ENCODE measurements around the gene EXOC6B. TPM values are rescaled to one million over a fixed set of nuclear protein-coding genes. Genes with fewer than 3 reads are reported as not detected.

The EXOC6B gene
- total and polyA plus RNA-seq, 2 of the 8 experiments (the other 6 are each of a cell fraction or from before 2014, with no cell fraction given) = 13.5 to 33.0 TPM

- H3K23me2 ChIP-seq (ENCODE audit: low read depth, low read length) = no peaks in the 10 kb centered on the region
- H2AK5ac ChIP-seq (ENCODE audit: low read depth, low read length) = no peak overlapping the region
- H4K20me1 ChIP-seq (replicated peaks in 1 of 2; ENCODE audit: control insufficient read depth in 1 of 2, insufficient read depth in 2 of 2, low read length in 2 of 2) = no peaks in the 10 kb centered on the region
- no peaks in the 10 kb centered on the region for H3K36me3 ChIP-seq (ENCODE audit: control insufficient read depth in 2 of 4, insufficient read depth in 4 of 4, low read length in 3 of 4)
- no peak overlapping the region for H4K8ac ChIP-seq (ENCODE audit: extremely low read depth, insufficient read depth, low read length)
- H2BK5ac ChIP-seq (ENCODE audit: low read depth, low read length) = no peak overlapping the region
- no peak overlapping the region for H3K56ac ChIP-seq (replicated peaks; ENCODE audit: insufficient read length, low read depth, low read length)
- no peak overlapping the region for H4K91ac ChIP-seq (replicated peaks; ENCODE audit: insufficient read length, low read length)
- H3K4me2 ChIP-seq (ENCODE audit: insufficient read depth in 1 of 2, low read depth in 2 of 2, low read length in 2 of 2) = no peak overlapping the region
- no peak overlapping the region for H2BK120ac ChIP-seq (replicated peaks; ENCODE audit: low read depth, low read length)
- H2BK20ac ChIP-seq (ENCODE audit: low read length) = no peak overlapping the region
- H3K27ac ChIP-seq (ENCODE audit: low read depth, low read length) = no peak overlapping the region
- no peak overlapping the region for H2AFZ ChIP-seq (ENCODE audit: low read length)
- no peak overlapping the region for H3K23ac ChIP-seq (ENCODE audit: insufficient read length)
- H3K79me2 ChIP-seq (ENCODE audit: control insufficient read depth in 1 of 2, insufficient read depth in 2 of 2, low read length in 2 of 2) = no peaks in the 10 kb centered on the region
- H4K5ac ChIP-seq (ENCODE audit: insufficient read length, low read depth, low read length) = no peak overlapping the region
- no peak overlapping the region for H3K9ac ChIP-seq (replicated peaks in 1 of 4; ENCODE audit: extremely low read depth in 1 of 4, low read depth in 3 of 4, low read length in 3 of 4)
- ChIA-PET POLR2A (ENCODE audit: partially characterized antibody) (interaction anchor here (1.1 kb wide), 1 partner anchor 13 kb away, joined by 3 read pairs; no protein-coding TSS in a partner anchor), CTCF (ENCODE audit: partially characterized antibody) (interaction anchor here (0.6 kb wide), 1 partner anchor 48 kb away, joined by 3 read pairs; no protein-coding TSS in a partner anchor)
- no peak overlapping the region for H3K4me3 ChIP-seq (ENCODE audit: extremely low read depth in 1 of 4, insufficient read depth in 2 of 4, low read depth in 3 of 4, low read length in 4 of 4)
- H3K79me1 ChIP-seq (ENCODE audit: low read depth, low read length) = no peaks in the 10 kb centered on the region
- FAIRE-seq = no peak
- no peaks in the 10 kb centered on the region for H3K9me3 ChIP-seq (ENCODE audit: insufficient read depth in 2 of 2, low read depth in 1 of 2, low read length in 1 of 2)
- 95% methylated on average over 2 of the region's 2 CpGs; no CpG with 5 or more reads in 1 of the 2 experiments for WGBS, 2 experiments (ENCODE audit: extremely low coverage in 1 of 2, insufficient coverage in 1 of 2, insufficient read length in 1 of 2, insufficient replicate concordance in 2 of 2, low coverage in 1 of 2, low lambda C conversion rate in 2 of 2, missing lambda C conversion rate in 1 of 2)
- no peak overlapping the region for H3K4ac ChIP-seq (replicated peaks; ENCODE audit: insufficient read length, low read depth, low read length)
- no peak overlapping the region for H2BK15ac ChIP-seq (ENCODE audit: low read length)
- TF ChIP-seq PHF8 (conservative IDR thresholded peaks at IDR 0.05; ENCODE audit: low read depth, low read length) = no peak
- no peak for TF ChIP-seq HDAC6 (IDR thresholded peaks at IDR 0.05; ENCODE audit: low read depth, low read length)
- no peak for TF ChIP-seq EZH2 (IDR thresholded peaks at IDR 0.05; ENCODE audit: low read depth, low read length, severe bottlenecking)
- H3K27me3 ChIP-seq (replicated peaks in 1 of 4; ENCODE audit: control insufficient read depth in 3 of 4, extremely low read depth in 1 of 4, insufficient read depth in 3 of 4, low read length in 3 of 4) = no peaks in the 10 kb centered on the region
- no peak overlapping the region for H3K18ac ChIP-seq (ENCODE audit: extremely low read depth, low read length)
- H3K14ac ChIP-seq (ENCODE audit: insufficient read length) = no peak overlapping the region
- no peak for DNase-seq (ENCODE audit: low read depth in 1 of 2, low spot score in 2 of 2)
- H3K4me1 ChIP-seq (replicated peaks in 1 of 4; ENCODE audit: control insufficient read depth in 3 of 4, insufficient read depth in 4 of 4, low read length in 3 of 4) = no peaks in the 10 kb centered on the region
- no peak overlapping the region for H2BK12ac ChIP-seq (ENCODE audit: low read depth, low read length)
Observed at GRCh38 chr2:72678024-72678423, 147.8 kb downstream of the EXOC6B start.
